HL-60 (cell line): ENCODE data around the gene DGKI.

Source experiments
- DNase-seq, 2 experiments: peaks; one replicate each; pipeline ENCODE4 v3.0.0-alpha.2; 2010 to 2020; ENCODE audit warnings: low read depth in 1 of 2, low spot score in 1 of 2
- H3K27ac ChIP-seq: fragments of 250-450 bp; sonication (Bioruptor Pico); replicated peaks from 2 replicates; pipeline ENCODE4 v1.5.1; 2020; ENCODE audit warnings: mild to moderate bottlenecking, moderate library complexity
- H3K27me3 ChIP-seq: fragments of 250-450 bp; sonication (Bioruptor Pico); 2 replicates; pipeline ENCODE4 v1.5.1; 2021; ENCODE audit warnings: mild to moderate bottlenecking, moderate library complexity; ENCODE audit not compliant: insufficient read depth, poor library complexity, severe bottlenecking
- H3K4me3 ChIP-seq: replicated peaks from 2 replicates; pipeline ENCODE4 v1.5.1; 2011; ENCODE audit warnings: mild to moderate bottlenecking, control low read depth, low read length; ENCODE audit not compliant: insufficient read depth
- CTCF ChIP-seq: IDR thresholded peaks from one replicate; pipeline ENCODE4 v1.5.1; 2011; ENCODE audit warnings: low read length, control low read depth, inconsistent platforms; ENCODE audit not compliant: insufficient read depth
- GABPA ChIP-seq: IDR thresholded peaks from 2 replicates; pipeline ENCODE4 v1.6.1; 2012; ENCODE audit warnings: low read depth
- POLR2AphosphoS5 ChIP-seq: IDR thresholded peaks from 2 replicates; pipeline ENCODE4 v1.6.1; 2012; ENCODE audit warnings: low read depth
- SPI1 ChIP-seq: IDR thresholded peaks from 2 replicates; pipeline ENCODE4 v1.6.1; 2012; ENCODE audit warnings: low read depth, mild to moderate bottlenecking, borderline replicate concordance
- TF ChIP-seq, protein P1 (sequence below): IDR thresholded peaks from 2 replicates; pipeline ENCODE4 v1.6.1; 2012; ENCODE audit warnings: low read depth; ENCODE audit not compliant: insufficient replicate concordance

Gene DGKI

GRCh38 chr7:137628216-137628615 lies 218.6 kb downstream of the DGKI start:
- no peak for TF ChIP-seq CTCF
- no peak for TF ChIP-seq POLR2AphosphoS5
- TF ChIP-seq GABPA = no peak
- TF ChIP-seq, protein P1, sequence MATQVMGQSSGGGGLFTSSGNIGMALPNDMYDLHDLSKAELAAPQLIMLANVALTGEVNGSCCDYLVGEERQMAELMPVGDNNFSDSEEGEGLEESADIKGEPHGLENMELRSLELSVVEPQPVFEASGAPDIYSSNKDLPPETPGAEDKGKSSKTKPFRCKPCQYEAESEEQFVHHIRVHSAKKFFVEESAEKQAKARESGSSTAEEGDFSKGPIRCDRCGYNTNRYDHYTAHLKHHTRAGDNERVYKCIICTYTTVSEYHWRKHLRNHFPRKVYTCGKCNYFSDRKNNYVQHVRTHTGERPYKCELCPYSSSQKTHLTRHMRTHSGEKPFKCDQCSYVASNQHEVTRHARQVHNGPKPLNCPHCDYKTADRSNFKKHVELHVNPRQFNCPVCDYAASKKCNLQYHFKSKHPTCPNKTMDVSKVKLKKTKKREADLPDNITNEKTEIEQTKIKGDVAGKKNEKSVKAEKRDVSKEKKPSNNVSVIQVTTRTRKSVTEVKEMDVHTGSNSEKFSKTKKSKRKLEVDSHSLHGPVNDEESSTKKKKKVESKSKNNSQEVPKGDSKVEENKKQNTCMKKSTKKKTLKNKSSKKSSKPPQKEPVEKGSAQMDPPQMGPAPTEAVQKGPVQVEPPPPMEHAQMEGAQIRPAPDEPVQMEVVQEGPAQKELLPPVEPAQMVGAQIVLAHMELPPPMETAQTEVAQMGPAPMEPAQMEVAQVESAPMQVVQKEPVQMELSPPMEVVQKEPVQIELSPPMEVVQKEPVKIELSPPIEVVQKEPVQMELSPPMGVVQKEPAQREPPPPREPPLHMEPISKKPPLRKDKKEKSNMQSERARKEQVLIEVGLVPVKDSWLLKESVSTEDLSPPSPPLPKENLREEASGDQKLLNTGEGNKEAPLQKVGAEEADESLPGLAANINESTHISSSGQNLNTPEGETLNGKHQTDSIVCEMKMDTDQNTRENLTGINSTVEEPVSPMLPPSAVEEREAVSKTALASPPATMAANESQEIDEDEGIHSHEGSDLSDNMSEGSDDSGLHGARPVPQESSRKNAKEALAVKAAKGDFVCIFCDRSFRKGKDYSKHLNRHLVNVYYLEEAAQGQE = no peak
- no peak for TF ChIP-seq SPI1
- Histone ChIP-seq H3K27me3 (no peaks in the 10 kb centered on the region), H3K27ac (no peak overlapping the region), H3K4me3 (no peak overlapping the region)
- DNase-seq = no peak

- H3K4me3 ChIP-seq = no peak overlapping the region
- peak in 1 of 2 experiments; percentile 40 for DNase-seq
- H3K27ac ChIP-seq = no peak overlapping the region
- no peaks in the 10 kb centered on the region for H3K27me3 ChIP-seq
- peak; percentile 73 for TF ChIP-seq CTCF
- no peak for TF ChIP-seq POLR2AphosphoS5
Measured at GRCh38 chr7:137626469-137627067, 220.2 kb downstream of the DGKI start.

DNA sequence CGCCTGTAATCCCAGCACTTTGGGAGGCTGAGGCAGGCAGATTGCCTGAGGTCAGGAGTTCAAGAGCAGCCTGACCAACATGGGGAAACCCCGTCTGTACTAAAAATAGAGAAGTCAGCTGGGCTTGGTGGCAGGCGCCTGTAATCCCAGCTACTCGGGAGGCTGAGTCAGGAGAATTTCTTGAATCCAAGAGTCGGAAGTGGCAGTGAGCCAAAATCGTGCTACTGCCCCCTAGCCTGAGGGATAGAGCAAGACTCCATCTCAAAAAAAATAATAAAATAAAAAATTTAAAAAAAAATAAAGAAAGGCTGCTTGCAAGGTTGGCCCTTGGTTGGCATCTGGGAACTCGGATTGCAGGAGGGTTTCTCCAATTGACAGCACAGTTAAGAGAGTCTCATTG lies 221.6 kb downstream of the DGKI start:
- DNase-seq = no peak
- Histone ChIP-seq H3K27ac (no peak overlapping the region), H3K4me3 (no peak overlapping the region), H3K27me3 (no peaks in the 10 kb centered on the region)
- TF ChIP-seq, protein P1 = no peak
- TF ChIP-seq POLR2AphosphoS5 (no peak), GABPA (no peak), CTCF (no peak), SPI1 (no peak)

DNA sequence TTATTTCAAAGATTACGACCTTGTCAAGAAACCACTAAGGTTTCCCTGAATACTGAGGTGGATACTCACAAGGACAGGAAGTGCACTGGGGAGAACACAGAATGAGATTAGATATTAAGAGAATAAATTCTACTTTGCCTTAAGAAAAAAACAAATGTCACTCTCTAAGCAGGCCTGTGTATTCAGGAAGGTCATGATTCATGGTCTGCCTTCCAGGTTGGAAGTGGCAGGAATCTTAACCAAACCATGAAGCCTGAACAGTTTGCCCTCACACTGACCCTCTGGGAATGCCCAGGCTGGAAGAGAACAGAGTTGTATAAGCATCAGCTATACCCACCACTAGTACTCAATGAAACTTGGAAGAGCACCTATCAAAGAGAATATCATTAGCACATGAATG lies 227.6 kb downstream of the DGKI start:
- H3K27me3 ChIP-seq = no peaks in the 10 kb centered on the region
- TF ChIP-seq SPI1 = no peak
- no peak for TF ChIP-seq GABPA
- TF ChIP-seq CTCF = no peak
- TF ChIP-seq, protein P1 = no peak
- no peak for TF ChIP-seq POLR2AphosphoS5
- H3K4me3 ChIP-seq = no peak overlapping the region
- no peak for DNase-seq
- no peak overlapping the region for H3K27ac ChIP-seq
